22Rv1 (cell line): ENCODE measurements around the gene ASH1L.

ENCODE experiments used
- ZFX ChIP-seq: fragments of 450-650 bp; IDR thresholded peaks from 2 replicates; pipeline ENCODE4 v1.6.1; 2017; ENCODE audit warnings: antibody characterized with exemption, borderline replicate concordance
- TF ChIP-seq, protein P1 (sequence below): fragments of 450-650 bp; IDR thresholded peaks from 2 replicates; pipeline ENCODE4 v1.5.1; 2017; ENCODE audit warnings: mild to moderate bottlenecking

DNA sequence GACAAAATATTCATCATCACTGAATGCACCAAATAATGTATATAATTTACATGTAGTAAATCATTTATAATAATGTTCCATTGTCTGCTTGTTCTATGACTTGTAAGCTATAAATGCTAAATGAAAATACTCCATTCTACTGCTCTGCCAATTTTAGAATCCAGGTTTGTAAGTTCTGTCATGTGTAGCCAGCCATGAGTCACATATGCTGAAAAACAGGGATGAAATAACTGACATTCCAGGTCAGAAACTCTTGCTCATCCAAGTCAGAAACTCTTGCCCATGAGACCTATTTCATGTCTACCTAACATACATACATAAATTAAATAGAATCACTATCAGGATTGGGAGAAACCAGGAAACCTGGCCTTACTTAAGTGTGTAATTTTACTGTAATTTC is 95.6 kb downstream of the ASH1L start:
- TF ChIP-seq, protein P1, sequence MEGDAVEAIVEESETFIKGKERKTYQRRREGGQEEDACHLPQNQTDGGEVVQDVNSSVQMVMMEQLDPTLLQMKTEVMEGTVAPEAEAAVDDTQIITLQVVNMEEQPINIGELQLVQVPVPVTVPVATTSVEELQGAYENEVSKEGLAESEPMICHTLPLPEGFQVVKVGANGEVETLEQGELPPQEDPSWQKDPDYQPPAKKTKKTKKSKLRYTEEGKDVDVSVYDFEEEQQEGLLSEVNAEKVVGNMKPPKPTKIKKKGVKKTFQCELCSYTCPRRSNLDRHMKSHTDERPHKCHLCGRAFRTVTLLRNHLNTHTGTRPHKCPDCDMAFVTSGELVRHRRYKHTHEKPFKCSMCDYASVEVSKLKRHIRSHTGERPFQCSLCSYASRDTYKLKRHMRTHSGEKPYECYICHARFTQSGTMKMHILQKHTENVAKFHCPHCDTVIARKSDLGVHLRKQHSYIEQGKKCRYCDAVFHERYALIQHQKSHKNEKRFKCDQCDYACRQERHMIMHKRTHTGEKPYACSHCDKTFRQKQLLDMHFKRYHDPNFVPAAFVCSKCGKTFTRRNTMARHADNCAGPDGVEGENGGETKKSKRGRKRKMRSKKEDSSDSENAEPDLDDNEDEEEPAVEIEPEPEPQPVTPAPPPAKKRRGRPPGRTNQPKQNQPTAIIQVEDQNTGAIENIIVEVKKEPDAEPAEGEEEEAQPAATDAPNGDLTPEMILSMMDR = no peak
- no peak for TF ChIP-seq ZFX
